Measurements from ENCODE around the gene KIF1A.

KIF1A gene

DNA sequence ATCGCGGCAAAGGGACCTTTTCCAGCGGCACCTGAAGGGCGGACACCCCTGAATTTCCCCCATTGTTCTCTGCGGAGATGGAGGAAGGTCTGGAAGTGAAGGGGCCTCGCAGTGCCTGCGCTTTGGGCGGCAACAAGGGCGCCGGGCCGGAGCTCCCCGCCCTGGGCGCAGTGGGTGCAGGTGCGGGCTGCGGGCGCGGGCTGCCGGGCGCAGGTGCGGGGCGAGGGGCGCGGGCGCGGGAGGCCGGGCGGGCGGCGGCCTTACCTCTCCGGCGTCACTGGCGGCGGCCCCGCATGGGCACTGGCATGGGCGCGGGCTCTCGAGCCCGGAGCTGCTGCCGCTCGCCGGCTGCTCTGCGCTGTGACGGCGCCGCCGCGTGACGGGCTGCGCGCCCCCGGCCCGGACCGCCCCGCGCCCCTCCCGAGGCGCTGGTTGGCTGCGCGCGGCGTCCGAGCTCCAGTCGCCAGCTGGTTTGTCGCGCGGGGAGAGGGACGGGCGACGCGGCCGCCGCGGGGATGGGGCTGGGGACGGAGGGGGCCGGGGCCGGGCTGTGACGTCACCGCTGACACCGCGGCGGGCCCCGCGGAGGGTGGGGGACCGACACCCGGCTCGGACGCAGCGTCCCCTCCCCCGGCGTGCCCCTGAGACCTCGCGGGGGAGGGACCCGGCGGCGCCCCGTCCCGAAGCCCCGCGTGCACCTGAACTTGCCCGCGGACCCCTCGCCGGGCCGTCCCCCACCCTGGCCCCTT lies at the start of gene KIF1A:
KIF1A (minus strand) TSS at position 362 of the 749 bp plus-strand sequence. CDS start 22,467 bp downstream, outside the sequence.
- peak; percentile 87 for DNase-seq (ENCODE audit: low spot score)

DNA sequence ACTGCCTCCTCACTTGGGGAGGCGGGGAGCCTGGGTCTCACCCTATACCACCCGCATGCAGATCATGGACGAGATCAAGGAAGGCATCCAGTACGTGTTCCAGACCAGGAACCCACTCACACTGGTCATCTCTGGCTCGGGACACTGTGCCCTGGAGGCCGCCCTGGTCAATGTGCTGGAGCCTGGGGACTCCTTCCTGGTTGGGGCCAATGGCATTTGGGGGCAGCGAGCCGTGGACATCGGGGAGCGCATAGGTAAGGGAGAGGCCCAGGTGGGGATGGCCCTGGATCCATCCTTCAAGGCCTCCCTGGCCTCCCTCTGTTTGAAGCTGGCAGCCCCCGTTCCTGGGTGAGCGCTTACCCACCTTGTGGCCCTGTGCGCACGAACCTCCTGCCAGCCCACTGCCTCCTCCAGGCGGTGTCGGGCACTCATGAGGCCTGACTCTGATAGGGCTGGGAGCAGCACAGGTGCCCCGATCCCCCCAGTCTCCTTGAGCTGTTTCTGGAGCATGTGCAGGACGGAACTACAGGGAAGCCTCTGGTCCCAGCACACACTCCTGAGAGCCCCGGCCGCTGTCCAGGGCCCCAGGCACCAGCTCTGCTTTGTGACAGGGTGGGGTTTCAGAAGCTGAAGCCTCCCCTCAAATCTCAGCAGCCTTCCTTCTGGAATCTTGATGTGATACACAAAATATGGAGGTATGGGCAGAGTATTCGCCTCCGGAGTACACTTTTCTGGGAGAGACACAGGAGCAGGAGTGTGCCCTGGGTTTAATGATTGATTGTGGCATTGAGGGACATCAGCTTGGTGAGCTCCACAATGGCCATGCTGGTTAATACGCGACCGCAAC lies 49.3 kb upstream of the KIF1A start:
- no peak for DNase-seq (ENCODE audit: low spot score)

- DNase-seq (ENCODE audit: low spot score): no peak
Observed at GRCh38 chr2:240868286-240869108, 48.5 kb upstream of the KIF1A start, which contains the start of gene AGXT. Gene AGXT, plus strand, starts transcription at chr2:240868824. Its CDS starts 42 bp downstream, at chr2:240868866.

GRCh38 chr2:240865391-240865790 lies 45.4 kb upstream of the KIF1A start:
- no peak for DNase-seq (ENCODE audit: low spot score)

DNA sequence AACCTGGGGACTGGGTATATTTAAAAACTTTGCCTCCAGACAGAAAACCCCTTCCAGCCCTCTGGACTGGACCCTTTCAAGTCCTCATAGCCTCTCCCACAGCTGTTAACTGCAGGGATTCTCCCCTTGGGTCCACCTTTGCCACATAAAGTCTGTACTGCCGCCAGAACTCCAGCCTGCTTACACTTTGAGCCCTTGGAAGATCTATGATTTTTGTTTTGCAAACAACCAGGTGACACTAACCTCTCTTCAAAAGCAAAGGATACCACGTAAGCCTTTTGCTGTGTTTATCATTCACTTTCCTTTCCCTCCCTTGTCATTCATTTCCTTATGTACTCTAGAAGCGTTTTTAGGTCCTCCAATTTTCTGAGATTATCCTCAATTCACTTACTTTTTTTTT lies 44.5 kb upstream of the KIF1A start:
- DNase-seq (ENCODE audit: low spot score): no peak

- DNase-seq (ENCODE audit: low spot score): no peak
Observed at GRCh38 chr2:240861547-240861946, 41.5 kb upstream of the KIF1A start.

- no peak for DNase-seq (ENCODE audit: low spot score)
Observed at GRCh38 chr2:240858871-240859270, 38.9 kb upstream of the KIF1A start.

- DNase-seq (ENCODE audit: low spot score): no peak
Observed at GRCh38 chr2:240858321-240858720, 38.3 kb upstream of the KIF1A start.

GRCh38 chr2:240857039-240858008 lies 37.3 kb upstream of the KIF1A start:
- DNase-seq (ENCODE audit: low spot score): no peak

DNA sequence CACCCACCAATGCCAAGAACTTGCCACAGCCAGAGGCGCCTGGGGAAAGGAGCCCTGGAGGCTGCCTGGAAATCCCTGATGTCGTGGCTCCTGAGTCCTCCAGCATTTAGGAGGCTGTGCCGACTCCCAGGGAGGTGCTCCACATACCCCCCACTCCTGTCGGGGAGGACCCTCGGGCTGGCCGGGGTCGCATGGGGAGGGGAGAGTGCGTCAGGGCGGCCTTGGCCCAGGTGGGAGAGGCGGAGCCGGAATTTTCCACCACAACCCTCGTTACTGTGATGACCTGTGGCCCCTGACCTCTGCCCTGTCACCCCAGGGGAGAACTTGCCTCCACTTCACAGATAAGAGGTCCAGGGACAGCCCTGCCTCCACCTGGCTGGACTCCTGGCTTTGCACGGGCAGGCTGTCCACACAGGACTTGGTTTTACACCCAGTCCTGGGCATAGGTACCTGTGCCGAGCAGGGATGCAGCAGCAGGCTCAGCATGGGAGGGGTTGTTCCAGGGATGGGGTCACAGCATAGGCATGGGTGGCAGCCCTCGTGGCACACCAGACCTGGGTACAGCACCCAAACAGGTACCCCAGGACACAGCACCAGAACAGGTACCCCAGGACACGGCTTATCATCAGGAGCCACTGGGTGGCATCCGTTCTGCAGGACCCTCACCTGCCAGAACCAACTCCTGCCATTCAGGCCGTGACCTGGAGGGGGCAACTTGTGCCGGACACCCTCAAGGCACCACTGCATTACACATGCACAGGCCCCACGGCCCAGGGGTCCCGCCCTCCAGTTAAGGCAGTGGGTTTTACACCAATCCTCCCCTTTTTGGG lies 36.3 kb upstream of the KIF1A start:
- DNase-seq (ENCODE audit: low spot score): no peak

- DNase-seq (ENCODE audit: low spot score): no peak
Observed at GRCh38 chr2:240855670-240856069, 35.7 kb upstream of the KIF1A start.

- DNase-seq (ENCODE audit: low spot score): no peak
Observed at GRCh38 chr2:240852671-240853314, 32.8 kb upstream of the KIF1A start.

DNA sequence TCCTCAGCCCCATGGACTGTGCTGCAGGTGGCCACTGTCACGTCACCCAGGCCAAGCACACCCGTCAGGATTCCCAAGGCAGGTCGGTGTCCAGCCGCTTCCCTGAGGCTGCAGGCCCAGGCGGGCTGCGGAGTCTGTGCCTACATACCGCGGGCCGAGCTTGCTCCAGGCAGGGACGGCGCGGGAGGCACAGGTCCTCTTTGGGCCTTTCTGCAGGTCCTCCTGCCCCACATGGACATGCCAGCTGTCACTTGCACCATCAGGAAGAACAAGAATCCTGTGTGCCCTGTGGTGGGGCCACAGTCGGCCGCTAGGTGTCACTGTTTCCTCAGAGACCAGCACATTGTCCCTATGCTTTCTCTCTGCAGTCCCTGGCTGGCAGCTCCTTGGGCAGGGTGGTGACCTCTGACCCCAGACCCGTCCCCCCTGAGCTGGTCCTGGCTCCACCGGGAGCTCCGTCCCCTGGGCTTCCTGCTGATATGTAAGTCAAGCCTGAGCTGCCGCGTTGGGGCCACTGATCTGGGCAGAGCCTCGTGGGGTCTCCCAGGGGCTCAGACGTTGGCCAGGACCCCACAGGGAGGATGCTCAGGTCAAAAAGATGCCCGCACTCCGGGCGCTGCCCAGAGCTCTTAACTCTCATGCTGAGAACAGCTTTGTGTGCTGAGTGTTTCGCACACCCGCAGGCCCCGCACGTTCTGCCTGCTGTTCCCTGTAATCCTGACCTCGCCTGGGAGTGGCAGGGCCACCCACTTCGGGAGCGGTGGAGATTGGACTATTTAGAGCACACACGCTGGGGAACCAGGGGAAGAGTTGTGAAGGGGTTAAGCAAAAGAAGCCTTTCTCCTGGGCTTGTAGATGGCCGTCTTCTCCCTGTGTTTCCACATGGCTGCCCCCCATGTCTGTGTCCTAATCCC lies 31.3 kb upstream of the KIF1A start:
- DNase-seq (ENCODE audit: low spot score): peak; percentile 75

- no peak for DNase-seq (ENCODE audit: low spot score)
Observed at GRCh38 chr2:240850756-240851077, 30.7 kb upstream of the KIF1A start.

- no peak for DNase-seq (ENCODE audit: low spot score)
Observed at GRCh38 chr2:240850026-240850425, 30.0 kb upstream of the KIF1A start.

DNA sequence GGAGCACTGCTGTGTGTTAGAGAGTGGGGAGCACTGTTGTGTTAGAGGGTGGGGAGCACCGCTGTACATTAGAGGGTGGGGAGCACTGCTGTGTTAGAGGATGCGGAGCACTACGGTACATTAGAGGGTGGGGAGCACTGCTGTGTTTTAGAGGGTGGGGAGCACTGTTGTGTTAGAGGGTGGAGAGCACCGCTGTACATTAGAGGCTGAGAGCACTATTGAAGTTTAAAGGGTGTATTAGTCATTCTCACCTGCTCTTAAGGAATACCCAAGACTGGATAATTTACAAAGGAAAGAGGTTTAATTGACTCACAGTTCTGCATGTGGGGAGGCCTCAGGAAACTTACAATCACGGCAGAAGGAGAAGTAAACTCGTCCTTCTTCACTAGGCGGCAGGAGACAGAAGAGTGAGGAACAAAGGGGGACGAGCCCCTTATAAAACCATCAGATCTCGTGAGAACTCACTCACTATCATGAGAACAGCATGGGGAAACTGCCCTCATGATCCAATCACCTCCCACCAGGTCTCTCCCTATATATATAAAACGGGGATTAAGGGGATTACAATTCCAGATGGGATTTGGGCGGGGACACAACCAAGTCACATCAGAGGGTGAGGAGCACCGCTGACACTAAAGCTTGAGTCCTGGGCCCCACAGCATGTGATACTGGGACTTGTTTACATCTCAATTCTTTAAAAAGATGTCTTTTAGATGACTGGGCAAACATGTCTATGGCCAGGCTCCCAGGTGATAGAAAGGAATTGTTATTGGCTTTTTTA lies 29.1 kb upstream of the KIF1A start:
- no peak for DNase-seq (ENCODE audit: low spot score)

DNA sequence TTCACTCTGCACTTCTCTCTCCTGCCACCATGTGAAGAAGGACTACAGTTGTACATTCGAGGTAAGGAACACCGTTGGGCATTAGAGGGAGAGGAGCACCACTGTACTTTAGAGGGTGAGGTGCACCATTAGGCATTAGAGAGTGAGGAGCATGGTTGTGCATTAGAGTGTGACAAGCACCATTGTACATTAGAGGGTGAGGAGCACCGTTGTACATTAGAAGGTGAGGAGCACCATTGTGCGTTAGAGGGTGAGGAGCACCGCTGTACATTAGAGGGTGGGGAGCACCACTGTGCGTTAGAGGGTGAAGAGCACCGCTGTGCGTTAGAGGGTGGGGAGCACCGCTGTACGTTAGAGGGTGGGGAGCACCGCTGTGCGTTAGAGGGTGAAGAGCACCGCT lies 27.8 kb upstream of the KIF1A start:
- DNase-seq (ENCODE audit: low spot score): no peak

Measured in pons (tissue), 1 donor.